ENCODE results near the gene KCTD17.

The KCTD17 gene

GRCh38 chr22:37043828-37044538, 7.6 kb upstream of the KCTD17 start:
- DNase-seq (ENCODE audit: low read depth in 2 of 2): peak in 1 of 2 experiments; percentile 40

GRCh38 chr22:37044634-37045625, 6.6 kb upstream of the KCTD17 start:
- DNase-seq (ENCODE audit: low read depth in 2 of 2): no peak

- DNase-seq (ENCODE audit: low read depth in 2 of 2): no peak
Observed at GRCh38 chr22:37045958-37046357, 5.6 kb upstream of the KCTD17 start.

- no peak for DNase-seq (ENCODE audit: low read depth in 2 of 2)
Observed at GRCh38 chr22:37046589-37046988, 5.0 kb upstream of the KCTD17 start.

- no peak for DNase-seq (ENCODE audit: low read depth in 2 of 2)
Observed at GRCh38 chr22:37047006-37047405, 4.5 kb upstream of the KCTD17 start.

GRCh38 chr22:37048133-37048532, 3.4 kb upstream of the KCTD17 start:
- DNase-seq (ENCODE audit: low read depth in 2 of 2): no peak

- DNase-seq (ENCODE audit: low read depth in 2 of 2): no peak
Observed at GRCh38 chr22:37049224-37049623, 2.3 kb upstream of the KCTD17 start.

- DNase-seq (ENCODE audit: low read depth in 2 of 2): no peak
Observed at GRCh38 chr22:37050913-37051312, 629 bp upstream of the KCTD17 start.

GRCh38 chr22:37052386-37053309, 1.1 kb downstream of the KCTD17 start:
- no peak for DNase-seq (ENCODE audit: low read depth in 2 of 2)

GRCh38 chr22:37053310-37054055, 1.9 kb downstream of the KCTD17 start:
- no peak for DNase-seq (ENCODE audit: low read depth in 2 of 2)

GRCh38 chr22:37054056-37054395, 2.5 kb downstream of the KCTD17 start:
- no peak for DNase-seq (ENCODE audit: low read depth in 2 of 2)

GRCh38 chr22:37054600-37055365, 3.2 kb downstream of the KCTD17 start:
- no peak for DNase-seq (ENCODE audit: low read depth in 2 of 2)

GRCh38 chr22:37056246-37056645, 4.7 kb downstream of the KCTD17 start:
- no peak for DNase-seq (ENCODE audit: low read depth in 2 of 2)

GRCh38 chr22:37057226-37057625, 5.7 kb downstream of the KCTD17 start:
- DNase-seq (ENCODE audit: low read depth in 2 of 2): no peak

- no peak for DNase-seq (ENCODE audit: low read depth in 2 of 2)
Observed at GRCh38 chr22:37057796-37058510, 6.4 kb downstream of the KCTD17 start.

- DNase-seq (ENCODE audit: low read depth in 2 of 2): no peak
Observed at GRCh38 chr22:37058917-37059701, 7.6 kb downstream of the KCTD17 start.

- no peak for DNase-seq (ENCODE audit: low read depth in 2 of 2)
Observed at GRCh38 chr22:37059876-37060449, 8.4 kb downstream of the KCTD17 start.

- peak in 1 of 2 experiments; percentile 54 for DNase-seq (ENCODE audit: low read depth in 2 of 2)
Observed at GRCh38 chr22:37060801-37061610, 9.5 kb downstream of the KCTD17 start.
